Tibial artery (tissue), 4 donors: ENCODE results near the gene KCNH6.

Source experiments
- DNase-seq, 2 donors: peaks; one replicate each; pipeline ENCODE4 v3.0.0-alpha.2; 2019
- H3K27ac ChIP-seq, 2 donors: fragments of 200-600 bp; sonication (generic) in 1 of 2; 1 replicate in 1 of 2; 2 replicates in 1 of 2; pipeline ENCODE4 v1.5.1; 2018 to 2019; ENCODE audit warnings: mild to moderate bottlenecking in 1 of 2
- H3K27me3 ChIP-seq, 2 donors: fragments of 200-600 bp; sonication (generic) in 1 of 2; one replicate each; pipeline versions ENCODE4 v1.5.1 to v1.6.0; 2016 to 2019
- H3K36me3 ChIP-seq, 3 donors: fragments of 200-600 bp; sonication (generic) in 2 of 3; one replicate each; pipeline ENCODE4 v1.5.1; 2016 to 2019; ENCODE audit warnings: mild to moderate bottlenecking in 2 of 3
- H3K4me1 ChIP-seq, 4 donors: fragments of 200-600 bp; sonication (generic) in 2 of 4; 1 replicate in 3 of 4; 2 replicates in 1 of 4; pipeline ENCODE4 v1.5.1; 2016 to 2019
- H3K4me3 ChIP-seq, 2 donors: fragments of 200-600 bp; sonication (generic) in 1 of 2; 1 replicate in 1 of 2; 2 replicates in 1 of 2; pipeline ENCODE4 v1.5.1; 2018 to 2019; ENCODE audit warnings: mild to moderate bottlenecking in 2 of 2
- H3K9me3 ChIP-seq, 3 donors: fragments of 200-600 bp; sonication (generic) in 1 of 3; one replicate each; pipeline ENCODE4 v1.5.1; 2016 to 2019
- CTCF ChIP-seq, 2 experiments: fragments of 200-600 bp in 1 of 2; fragments of 450-650 bp in 1 of 2; IDR thresholded peaks; one replicate each; pipeline ENCODE4 v1.5.1; 2017 to 2019; ENCODE audit warnings: antibody characterized with exemption in 2 of 2, mild to moderate bottlenecking in 1 of 2, moderate library complexity in 1 of 2
- intact Hi-C: fragments of 100-400 bp; cut with DNase I; formaldehyde crosslinking; loops from one replicate; pipeline ENCODE4 v1.15.0; 2023; ENCODE audit warnings: low total_unique reads

Gene KCNH6

DNA sequence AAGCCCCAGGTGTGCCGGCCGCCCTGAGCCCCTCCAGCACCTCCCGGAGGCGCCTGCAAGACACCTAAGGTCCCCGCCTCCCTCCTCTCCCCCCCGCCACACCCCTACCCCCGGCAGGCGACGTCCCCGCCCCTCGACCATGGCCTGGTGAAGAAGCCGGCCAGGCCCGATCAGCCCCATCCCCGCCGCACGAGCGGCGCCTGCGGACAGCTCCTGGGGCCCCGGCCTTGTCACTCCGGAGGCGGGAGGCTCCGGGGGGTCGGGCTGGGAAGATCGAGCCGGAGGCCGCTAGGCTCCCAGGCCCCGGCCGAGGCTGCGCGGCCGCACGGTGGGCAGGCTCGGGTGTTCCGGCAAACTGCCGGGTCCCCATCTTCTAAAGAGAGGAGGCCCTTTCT is 46.7 kb upstream of the KCNH6 start:
- peaks cover 0 to 33% (median 19%) of the 10 kb centered on the region in 4 donors for H3K4me1 ChIP-seq
- no peak for TF ChIP-seq CTCF (IDR thresholded peaks at IDR 0.05)
- no peak overlapping the region for H3K27ac ChIP-seq
- intact Hi-C loops: no loop called here
- peaks cover 4 to 69% of the 10 kb centered on the region in 2 donors for H3K27me3 ChIP-seq
- no peaks in the 10 kb centered on the region for H3K36me3 ChIP-seq
- no peaks in the 10 kb centered on the region for H3K9me3 ChIP-seq
- peak overlapping the region; percentile 42 to 53 for H3K4me3 ChIP-seq
- DNase-seq: no peak

GRCh38 chr17:63476854-63477479 is 46.2 kb upstream of the KCNH6 start, which contains the start of gene ACE:
ACE (plus strand) TSS chr17:63477061; CDS start chr17:63477095, 34 bp downstream.
- no peak for TF ChIP-seq CTCF (IDR thresholded peaks at IDR 0.05)
- Histone ChIP-seq H3K9me3 (no peaks in the 10 kb centered on the region), H3K27ac (no peak within 1 kb of the TSS), H3K4me3 (peak within 1 kb of the TSS; percentile 42 to 53), H3K36me3 (no peaks in the 10 kb centered on the region), H3K4me1 (peaks cover 0 to 33% (median 19%) of the 10 kb centered on the region in 4 donors), H3K27me3 (peaks cover 4 to 74% of the 10 kb centered on the region in 2 donors)
- intact Hi-C loops: no loop called here
- no peak for DNase-seq

DNA sequence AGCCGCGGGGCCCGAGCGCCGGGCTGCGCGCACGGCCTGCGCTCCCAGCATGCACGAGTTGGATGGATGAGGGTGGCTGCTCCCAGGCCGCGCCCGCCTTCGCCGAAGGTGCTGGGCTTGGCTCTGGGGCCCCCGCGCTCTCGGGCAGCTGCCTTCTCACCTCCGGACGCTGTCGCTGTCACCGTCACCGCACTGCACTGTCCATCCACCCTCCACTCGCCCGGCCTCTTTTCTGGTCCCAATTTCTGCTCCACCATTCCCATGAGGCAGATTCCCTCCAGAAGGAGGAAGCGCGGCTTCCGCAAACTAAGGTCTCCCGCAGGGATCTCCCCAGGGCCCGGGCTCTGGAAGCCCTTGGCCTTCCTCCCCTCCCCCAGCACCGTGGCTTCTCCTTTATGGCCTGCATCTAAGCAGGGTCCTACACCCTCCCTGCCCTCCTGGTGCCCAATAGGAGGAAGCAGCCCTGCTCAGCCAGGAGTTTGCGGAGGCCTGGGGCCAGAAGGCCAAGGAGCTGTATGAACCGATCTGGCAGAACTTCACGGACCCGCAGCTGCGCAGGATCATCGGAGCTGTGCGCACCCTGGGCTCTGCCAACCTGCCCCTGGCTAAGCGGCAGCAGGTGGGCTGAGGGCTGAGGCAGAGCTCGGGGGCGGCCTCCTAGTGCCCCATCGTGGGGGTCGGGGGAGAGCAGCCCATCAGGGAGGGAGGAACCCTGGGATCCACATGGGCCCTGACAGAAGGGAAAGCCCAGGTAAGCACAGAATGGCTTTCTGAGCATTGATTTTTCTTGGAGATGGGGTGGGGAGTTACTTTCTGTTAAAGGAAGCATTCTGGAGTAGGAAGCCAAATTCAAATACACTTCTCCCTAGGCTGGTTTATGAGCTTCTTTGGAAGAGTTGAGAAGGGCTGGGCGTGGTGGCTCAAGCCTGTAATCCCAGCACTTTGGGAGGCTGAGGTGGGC is 45.4 kb upstream of the KCNH6 start:
- H3K4me1 ChIP-seq: peaks cover 0 to 33% (median 19%) of the 10 kb centered on the region in 4 donors
- H3K4me3 ChIP-seq: peak overlapping the region; percentile 42 to 53
- DNase-seq: no peak
- no peaks in the 10 kb centered on the region for H3K9me3 ChIP-seq
- peaks cover 4 to 74% of the 10 kb centered on the region in 2 donors for H3K27me3 ChIP-seq
- no peaks in the 10 kb centered on the region for H3K36me3 ChIP-seq
- H3K27ac ChIP-seq: no peak overlapping the region
- intact Hi-C loops: no loop called here
- no peak for TF ChIP-seq CTCF (IDR thresholded peaks at IDR 0.05)

DNA sequence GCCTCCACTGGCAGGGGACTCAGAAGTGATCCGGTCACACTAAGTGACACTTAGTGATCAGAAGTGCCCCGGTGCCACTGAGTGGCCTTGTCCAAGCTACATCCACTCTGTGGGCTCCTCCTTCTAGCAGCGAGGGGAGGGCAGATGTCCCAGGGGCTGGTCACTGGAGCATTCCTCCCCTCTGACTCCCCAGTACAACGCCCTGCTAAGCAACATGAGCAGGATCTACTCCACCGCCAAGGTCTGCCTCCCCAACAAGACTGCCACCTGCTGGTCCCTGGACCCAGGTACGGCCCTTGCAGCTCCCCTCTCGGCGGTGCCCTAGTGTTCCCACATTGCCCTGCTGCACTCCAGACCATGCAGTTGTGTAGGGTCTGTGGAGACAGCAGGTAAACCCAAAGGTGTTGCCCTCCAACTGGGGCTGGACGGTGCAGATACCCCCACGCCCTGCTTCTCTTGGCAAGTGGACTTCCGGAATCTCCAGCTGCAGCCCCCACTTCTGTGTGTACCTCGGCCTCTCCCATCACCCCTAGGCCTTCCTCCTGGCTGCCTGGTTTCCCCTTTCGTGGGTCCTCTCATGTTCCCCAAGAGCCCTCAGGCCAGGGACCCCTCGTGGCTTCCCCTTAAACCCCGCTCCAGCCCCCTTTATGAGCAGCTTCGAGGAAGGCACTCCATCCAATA is 44.2 kb upstream of the KCNH6 start:
- no peak overlapping the region for H3K27ac ChIP-seq
- H3K4me1 ChIP-seq: peaks cover 0 to 33% (median 19%) of the 10 kb centered on the region in 4 donors
- no peaks in the 10 kb centered on the region for H3K36me3 ChIP-seq
- intact Hi-C loops: no loop called here
- peak; percentile 65 to 79 for DNase-seq
- H3K4me3 ChIP-seq: no peak overlapping the region
- H3K27me3 ChIP-seq: peaks cover 4 to 74% of the 10 kb centered on the region in 2 donors
- H3K9me3 ChIP-seq: no peaks in the 10 kb centered on the region
- TF ChIP-seq CTCF (IDR thresholded peaks at IDR 0.05): peak; percentile 45 to 48

DNA sequence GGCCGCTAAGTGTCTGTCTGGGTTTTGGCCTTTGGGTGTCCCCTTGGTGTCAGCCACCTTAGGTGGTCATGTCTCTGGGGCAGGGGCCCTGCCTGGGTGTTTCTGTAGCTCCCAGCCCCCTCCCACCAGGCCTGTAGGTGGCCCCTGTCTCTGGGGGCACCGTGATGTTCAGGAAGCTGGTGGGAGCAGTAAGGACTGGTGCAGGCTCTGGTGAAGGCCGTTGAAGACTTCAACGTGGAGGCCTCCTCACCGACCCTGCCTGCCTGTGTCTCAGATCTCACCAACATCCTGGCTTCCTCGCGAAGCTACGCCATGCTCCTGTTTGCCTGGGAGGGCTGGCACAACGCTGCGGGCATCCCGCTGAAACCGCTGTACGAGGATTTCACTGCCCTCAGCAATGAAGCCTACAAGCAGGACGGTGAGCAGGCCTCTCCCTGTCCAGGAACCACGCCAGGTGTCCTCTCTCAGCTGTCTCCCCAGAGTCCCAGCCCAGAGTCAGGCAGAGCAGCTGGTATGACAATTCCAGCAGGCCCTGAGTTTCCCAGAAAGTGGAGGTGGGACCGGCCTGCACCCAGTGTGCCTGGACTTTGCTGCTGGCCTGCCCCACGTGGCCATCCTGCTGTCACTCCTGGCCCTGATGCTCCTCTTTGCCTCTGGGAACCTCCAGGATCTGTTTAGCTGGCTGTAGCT is 43.5 kb upstream of the KCNH6 start:
- H3K4me3 ChIP-seq: no peak overlapping the region
- TF ChIP-seq CTCF (IDR thresholded peaks at IDR 0.05): no peak
- no peaks in the 10 kb centered on the region for H3K36me3 ChIP-seq
- H3K4me1 ChIP-seq: peaks cover 0 to 33% (median 19%) of the 10 kb centered on the region in 4 donors
- no peak for DNase-seq
- intact Hi-C loops: no loop called here
- peaks cover 4 to 78% of the 10 kb centered on the region in 2 donors for H3K27me3 ChIP-seq
- H3K9me3 ChIP-seq: no peaks in the 10 kb centered on the region
- no peak overlapping the region for H3K27ac ChIP-seq
